GM12891 (cell line): ENCODE measurements around the gene CASP10.

Experiments
- POLR2A ChIP-seq: IDR thresholded peaks from 2 replicates; pipeline ENCODE4 v1.6.1; 2011; ENCODE audit warnings: low read depth, low read length, control low read depth
- POLR2AphosphoS5 ChIP-seq: IDR thresholded peaks from 2 replicates; pipeline ENCODE4 v1.6.1; 2011; ENCODE audit warnings: low read depth, low read length, control low read depth
- SPI1 ChIP-seq: IDR thresholded peaks from 2 replicates; pipeline ENCODE4 v1.6.1; 2011; ENCODE audit warnings: low read depth, low read length, control low read depth
- TAF1 ChIP-seq: IDR thresholded peaks from 2 replicates; pipeline ENCODE4 v1.6.1; 2011; ENCODE audit warnings: low read depth, low read length, control low read depth

GRCh38 chr2:201228912-201229290, 46.0 kb downstream of the CASP10 start:
- TF ChIP-seq POLR2AphosphoS5 (no peak), POLR2A (no peak), TAF1 (no peak), SPI1 (no peak)
